IPS-NIHi7 (cell line): Measurements from ENCODE around the gene TRIO.
"Not testable (repeated sequence)": the region's sequence is repeated elsewhere in the genome, so short reads cannot be mapped to it uniquely, and the experiment has no call there.

ENCODE experiments used
- DNase-seq: peaks from one replicate; pipeline ENCODE4 v3.0.0; 2012; ENCODE audit warnings: mixed read lengths; ENCODE audit errors: extremely low spot score

The TRIO gene

GRCh38 chr5:14185326-14186058 is 42.4 kb downstream of the TRIO start:
- DNase-seq, result no peak

GRCh38 chr5:14186059-14186830 is 43.1 kb downstream of the TRIO start:
- DNase-seq, result no peak

- DNase-seq, result no peak
These were observed 44.0 kb downstream of the TRIO start for GRCh38 chr5:14187157-14187556.

GRCh38 chr5:14187660-14188059 is 44.5 kb downstream of the TRIO start:
- no peak for DNase-seq

- DNase-seq, result no peak
These were observed 45.6 kb downstream of the TRIO start for GRCh38 chr5:14188778-14189177.

- no peak for DNase-seq
These were observed 46.5 kb downstream of the TRIO start for GRCh38 chr5:14189680-14190079.

GRCh38 chr5:14190194-14191164 is 47.3 kb downstream of the TRIO start:
- no peak for DNase-seq

GRCh38 chr5:14191325-14191724 is 48.2 kb downstream of the TRIO start:
- DNase-seq, result no peak

- DNase-seq, result no peak
These were observed 50.4 kb downstream of the TRIO start for GRCh38 chr5:14193496-14193895.

- DNase-seq, result no peak
These were observed 52.4 kb downstream of the TRIO start for GRCh38 chr5:14195588-14195987.

GRCh38 chr5:14197056-14197455 is 53.9 kb downstream of the TRIO start:
- no peak for DNase-seq

- no peak for DNase-seq
These were observed 56.8 kb downstream of the TRIO start for GRCh38 chr5:14199902-14200301.

- DNase-seq, result no peak
These were observed 57.3 kb downstream of the TRIO start for GRCh38 chr5:14200312-14200990.

GRCh38 chr5:14201325-14202045 is 58.3 kb downstream of the TRIO start:
- DNase-seq, result no peak

- DNase-seq, result no peak
These were observed 59.3 kb downstream of the TRIO start for GRCh38 chr5:14202462-14202861.

GRCh38 chr5:14204011-14204670 is 61.0 kb downstream of the TRIO start:
- DNase-seq, result no peak

- no peak for DNase-seq
These were observed 61.7 kb downstream of the TRIO start for GRCh38 chr5:14204785-14205321.

GRCh38 chr5:14206028-14206725 is 63.0 kb downstream of the TRIO start:
- DNase-seq, result no peak

- not testable (repeated sequence) for DNase-seq
These were observed 64.3 kb downstream of the TRIO start for GRCh38 chr5:14207428-14207827.
